NCI-H69 (cell line): Measurements from ENCODE around the gene NFATC4.

ENCODE experiments used
- DNase-seq: peaks from one replicate; lab custom pipeline; 2025; lab: John Stamatoyannopoulos, UW

NFATC4 gene

GRCh38 chr14:24409192-24409591 lies 41.2 kb downstream of the NFATC4 start:
- no peak for DNase-seq

GRCh38 chr14:24409956-24410355 lies 42.0 kb downstream of the NFATC4 start:
- DNase-seq: no peak

- DNase-seq: peak; percentile 63
Observed at GRCh38 chr14:24411443-24412389, 43.7 kb downstream of the NFATC4 start.

GRCh38 chr14:24414077-24414476 lies 46.1 kb downstream of the NFATC4 start:
- no peak for DNase-seq

GRCh38 chr14:24414732-24415420 lies 46.9 kb downstream of the NFATC4 start:
- DNase-seq: no peak

GRCh38 chr14:24415421-24416253 lies 47.7 kb downstream of the NFATC4 start:
- no peak for DNase-seq

GRCh38 chr14:24416254-24416931 lies 48.4 kb downstream of the NFATC4 start:
- DNase-seq: no peak

- DNase-seq: no peak
Observed at GRCh38 chr14:24416932-24417619, 49.1 kb downstream of the NFATC4 start.

- no peak for DNase-seq
Observed at GRCh38 chr14:24417832-24418491, 50.0 kb downstream of the NFATC4 start.

- DNase-seq: no peak
Observed at GRCh38 chr14:24418492-24418873, 50.5 kb downstream of the NFATC4 start.

- no peak for DNase-seq
Observed at GRCh38 chr14:24422261-24422660, 54.3 kb downstream of the NFATC4 start.

GRCh38 chr14:24422694-24423601 lies 55.0 kb downstream of the NFATC4 start:
- no peak for DNase-seq

GRCh38 chr14:24425704-24426103 lies 57.7 kb downstream of the NFATC4 start:
- peak; percentile 40 for DNase-seq

GRCh38 chr14:24426150-24426911 lies 58.3 kb downstream of the NFATC4 start:
- no peak for DNase-seq

GRCh38 chr14:24426912-24427536 lies 59.0 kb downstream of the NFATC4 start:
- DNase-seq: peak; percentile 69

- DNase-seq: no peak
Observed at GRCh38 chr14:24427537-24428508, 59.8 kb downstream of the NFATC4 start.
